Nephron (organoid): ENCODE data around the gene USP54.

ENCODE experiments used
- H3K27ac Mint-ChIP-seq, 3 experiments: 2 replicates each; pipeline ENCODE4 v1.8.0; 2020; ENCODE audit warnings: mixed read lengths in 3 of 3, mild to moderate bottlenecking in 2 of 3, moderate library complexity in 1 of 3
- H3K27me3 Mint-ChIP-seq: 2 replicates; pipeline ENCODE4 v1.8.0; 2021; ENCODE audit warnings: low read depth, mild to moderate bottlenecking, moderate library complexity, mixed read lengths
- H3K36me3 Mint-ChIP-seq: 2 replicates; pipeline ENCODE4 v1.8.0; 2020; ENCODE audit warnings: low read depth, mixed read lengths
- H3K4me1 Mint-ChIP-seq: 2 replicates; pipeline ENCODE4 v1.8.0; 2020; ENCODE audit warnings: mixed read lengths
- H3K4me3 Mint-ChIP-seq, 3 experiments: 2 replicates each; pipeline ENCODE4 v1.8.0; 2020; ENCODE audit warnings: mild to moderate bottlenecking in 3 of 3, mixed read lengths in 3 of 3, moderate library complexity in 2 of 3
- H3K9me3 Mint-ChIP-seq: 2 replicates; pipeline ENCODE4 v1.8.0; 2020; ENCODE audit warnings: mixed read lengths
- CTCF ChIP-seq, 3 experiments: fragments of 200-600 bp; sonication (generic); IDR thresholded peaks; one replicate each; pipeline ENCODE4 v1.5.0; 2021; ENCODE audit warnings: antibody characterized with exemption in 3 of 3; ENCODE audit not compliant: unreplicated experiment in 3 of 3

The USP54 gene

GRCh38 chr10:73506074-73506473, 85.1 kb downstream of the USP54 start:
- no peak overlapping the region for H3K4me3 Mint-ChIP-seq
- no peak overlapping the region for H3K27ac Mint-ChIP-seq
- H3K9me3 Mint-ChIP-seq, result no peaks in the 10 kb centered on the region
- H3K4me1 Mint-ChIP-seq, result no peaks in the 10 kb centered on the region
- H3K27me3 Mint-ChIP-seq, result no peaks in the 10 kb centered on the region
- no peak for TF ChIP-seq CTCF (IDR thresholded peaks at IDR 0.05; ENCODE audit: unreplicated experiment in 3 of 3)
- H3K36me3 Mint-ChIP-seq, result peaks cover 28% of the 10 kb centered on the region

- Mint-ChIP-seq H3K27ac (no peak overlapping the region), H3K9me3 (no peaks in the 10 kb centered on the region), H3K4me1 (no peaks in the 10 kb centered on the region), H3K27me3 (no peaks in the 10 kb centered on the region), H3K4me3 (no peak overlapping the region), H3K36me3 (peaks cover 39% of the 10 kb centered on the region)
- TF ChIP-seq CTCF (IDR thresholded peaks at IDR 0.05; ENCODE audit: unreplicated experiment in 3 of 3), result no peak
Observed at GRCh38 chr10:73503037-73503436, 88.1 kb downstream of the USP54 start.

GRCh38 chr10:73501651-73502050, 89.5 kb downstream of the USP54 start:
- H3K36me3 Mint-ChIP-seq, result peaks cover 50% of the 10 kb centered on the region
- H3K27me3 Mint-ChIP-seq, result no peaks in the 10 kb centered on the region
- no peak for TF ChIP-seq CTCF (IDR thresholded peaks at IDR 0.05; ENCODE audit: unreplicated experiment in 3 of 3)
- no peak overlapping the region for H3K27ac Mint-ChIP-seq
- H3K9me3 Mint-ChIP-seq, result no peaks in the 10 kb centered on the region
- peak overlapping the region in 1 of 3 experiments; percentile 2 for H3K4me3 Mint-ChIP-seq
- H3K4me1 Mint-ChIP-seq, result no peaks in the 10 kb centered on the region

- H3K9me3 Mint-ChIP-seq, result no peaks in the 10 kb centered on the region
- no peak for TF ChIP-seq CTCF (IDR thresholded peaks at IDR 0.05; ENCODE audit: unreplicated experiment in 3 of 3)
- peak overlapping the region in 1 of 3 experiments; percentile 58 for H3K27ac Mint-ChIP-seq
- peak overlapping the region in 1 of 3 experiments; percentile 67 for H3K4me3 Mint-ChIP-seq
- peaks cover 29% of the 10 kb centered on the region for H3K4me1 Mint-ChIP-seq
- H3K36me3 Mint-ChIP-seq, result peaks cover 35% of the 10 kb centered on the region
- no peaks in the 10 kb centered on the region for H3K27me3 Mint-ChIP-seq
Observed at GRCh38 chr10:73497623-73498022, 93.5 kb downstream of the USP54 start.

- H3K27me3 Mint-ChIP-seq, result no peaks in the 10 kb centered on the region
- peaks cover 35% of the 10 kb centered on the region for H3K4me1 Mint-ChIP-seq
- no peak for TF ChIP-seq CTCF (IDR thresholded peaks at IDR 0.05; ENCODE audit: unreplicated experiment in 3 of 3)
- no peaks in the 10 kb centered on the region for H3K9me3 Mint-ChIP-seq
- peak within 1 kb of the TSS; percentile 92 to 97 (median 95) for H3K27ac Mint-ChIP-seq
- peak within 1 kb of the TSS; percentile 83 to 99 (median 94) for H3K4me3 Mint-ChIP-seq
- H3K36me3 Mint-ChIP-seq, result peaks cover 28% of the 10 kb centered on the region
Observed at GRCh38 chr10:73495884-73496674, 95.1 kb downstream of the USP54 start, which contains the start of gene PPP3CB. Gene PPP3CB (minus strand): TSS chr10:73496024. CDS start chr10:73495889, 135 bp downstream.
